ENCODE data around the gene SHKBP1. TPM values are rescaled to one million over a fixed set of nuclear protein-coding genes. Genes with fewer than 3 reads are reported as not detected.

Gene SHKBP1
- total RNA-seq, 1 donor from 2014 or later = 192 TPM

- no peak for DNase-seq (ENCODE audit: low spot score in 2 of 2)
- TF ChIP-seq CTCF (IDR thresholded peaks at IDR 0.05) = no peak
- Histone ChIP-seq H3K27me3 (no peaks in the 10 kb centered on the region), H3K4me1 (no peaks in the 10 kb centered on the region), H3K4me3 (no peak overlapping the region), H3K36me3 (peaks cover 52 to 70% of the 10 kb centered on the region in 2 donors), H3K9me3 (no peaks in the 10 kb centered on the region), H3K27ac (no peak overlapping the region)
- intact Hi-C loops (cut with DNase I) = no loop called here
Observed at GRCh38 chr19:40617961-40618360, 41.3 kb downstream of the SHKBP1 start.

GRCh38 chr19:40619333-40620160, 42.9 kb downstream of the SHKBP1 start:
- Histone ChIP-seq H3K27ac (no peak overlapping the region), H3K4me1 (no peaks in the 10 kb centered on the region), H3K9me3 (no peaks in the 10 kb centered on the region), H3K4me3 (no peak overlapping the region), H3K27me3 (no peaks in the 10 kb centered on the region), H3K36me3 (peaks cover 46 to 70% of the 10 kb centered on the region in 2 donors)
- intact Hi-C loops (cut with DNase I) = no loop called here
- no peak for TF ChIP-seq CTCF (IDR thresholded peaks at IDR 0.05)
- DNase-seq (ENCODE audit: low spot score in 2 of 2) = no peak

- Histone ChIP-seq H3K36me3 (peaks cover 46 to 70% of the 10 kb centered on the region in 2 donors), H3K4me1 (no peaks in the 10 kb centered on the region), H3K27me3 (no peaks in the 10 kb centered on the region), H3K9me3 (no peaks in the 10 kb centered on the region), H3K27ac (no peak overlapping the region), H3K4me3 (no peak overlapping the region)
- no peak for TF ChIP-seq CTCF (IDR thresholded peaks at IDR 0.05)
- intact Hi-C loops (cut with DNase I) = no loop called here
- no peak for DNase-seq (ENCODE audit: low spot score in 2 of 2)
Observed at GRCh38 chr19:40620161-40620485, 43.5 kb downstream of the SHKBP1 start.

- DNase-seq (ENCODE audit: low spot score in 2 of 2) = no peak
- Histone ChIP-seq H3K36me3 (peaks cover 56 to 75% of the 10 kb centered on the region in 2 donors), H3K27me3 (no peaks in the 10 kb centered on the region), H3K9me3 (no peaks in the 10 kb centered on the region), H3K27ac (no peak overlapping the region), H3K4me3 (no peak overlapping the region), H3K4me1 (no peaks in the 10 kb centered on the region)
- TF ChIP-seq CTCF (IDR thresholded peaks at IDR 0.05) = no peak
- intact Hi-C loops (cut with DNase I) = no loop called here
Observed at GRCh38 chr19:40621283-40621682, 44.6 kb downstream of the SHKBP1 start.

- H3K9me3 ChIP-seq = no peaks in the 10 kb centered on the region
- intact Hi-C loops (cut with DNase I) = no loop called here
- no peaks in the 10 kb centered on the region for H3K27me3 ChIP-seq
- H3K36me3 ChIP-seq = peaks cover 64 to 78% of the 10 kb centered on the region in 2 donors
- H3K4me1 ChIP-seq = no peaks in the 10 kb centered on the region
- DNase-seq (ENCODE audit: low spot score in 2 of 2) = no peak
- H3K27ac ChIP-seq = peak overlapping the region; percentile 12 to 38
- no peak for TF ChIP-seq CTCF (IDR thresholded peaks at IDR 0.05)
- H3K4me3 ChIP-seq = no peak overlapping the region
Observed at GRCh38 chr19:40621966-40622772, 45.5 kb downstream of the SHKBP1 start.
